ENCODE data around the gene FBRSL1.
"Not testable (repeated sequence)": the region's sequence is repeated elsewhere in the genome, so short reads cannot be mapped to it uniquely, and the experiment has no call there.

FBRSL1 gene

GRCh38 chr12:132489602-132490266 is at the start of gene FBRSL1:
FBRSL1 (plus strand) TSS chr12:132490151.
- in situ Hi-C loops (cut with HindIII; ENCODE audit: low pct_ligation_motif_present, low pct_unique_long_range_greater_than_20kb, low sequenced_read_pairs) = no loop called here
- peak; percentile 87 for DNase-seq

- in situ Hi-C loops (cut with HindIII; ENCODE audit: low pct_ligation_motif_present, low pct_unique_long_range_greater_than_20kb, low sequenced_read_pairs); DNase-seq: not testable (repeated sequence)
Measured at GRCh38 chr12:132440420-132440819, 49.5 kb upstream of the FBRSL1 start.

DNA sequence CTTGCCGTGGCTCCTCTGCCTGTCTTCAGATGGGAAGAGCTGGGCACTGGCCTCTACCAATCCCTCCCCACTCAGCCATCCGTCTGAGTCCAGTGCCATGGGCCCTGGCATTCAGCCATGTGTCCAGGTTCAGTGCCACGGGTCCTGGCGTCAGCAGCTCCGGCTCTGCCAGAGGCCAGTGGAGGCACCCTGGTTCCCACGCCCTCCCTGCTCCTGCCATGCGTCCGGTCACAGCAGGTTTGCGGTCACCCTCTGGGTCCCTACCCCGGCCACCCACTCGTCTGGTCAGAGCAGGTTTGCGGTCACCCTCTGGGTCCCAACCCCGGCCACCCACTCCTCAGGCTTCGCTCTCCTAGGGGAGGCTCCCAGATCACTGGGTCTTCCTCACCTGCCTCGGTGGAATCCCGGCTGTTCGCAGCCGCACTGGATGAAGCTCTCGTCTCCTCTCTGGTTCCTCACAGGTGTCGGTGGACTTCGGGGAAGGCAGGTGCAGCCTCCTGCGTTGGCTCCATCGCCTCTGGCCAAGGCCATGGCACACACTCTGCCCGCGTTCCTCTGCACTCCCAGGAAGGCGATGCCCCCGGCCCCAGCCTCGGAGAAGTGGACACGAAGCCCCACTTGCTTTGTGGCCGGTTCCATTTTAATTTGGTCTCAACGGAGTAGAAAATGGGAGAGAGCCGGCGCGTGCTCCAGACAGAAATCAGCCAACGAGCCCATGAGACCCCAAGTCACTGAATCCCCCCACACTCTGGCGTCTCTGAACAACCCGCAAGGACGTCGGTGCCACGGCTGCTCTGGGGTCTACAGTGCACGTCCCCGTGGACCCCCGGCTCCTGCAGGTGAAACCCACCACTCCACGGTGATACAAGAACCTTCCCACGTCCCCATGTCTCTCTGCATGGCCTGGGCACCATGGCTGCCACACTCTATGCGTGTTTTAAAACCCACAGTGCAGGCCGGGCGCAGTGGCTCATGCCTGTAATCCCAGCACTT is 47.8 kb upstream of the FBRSL1 start:
- in situ Hi-C loops (cut with HindIII; ENCODE audit: low pct_ligation_motif_present, low pct_unique_long_range_greater_than_20kb, low sequenced_read_pairs) = no loop called here
- no peak for DNase-seq

- DNase-seq = no peak
- in situ Hi-C loops (cut with HindIII; ENCODE audit: low pct_ligation_motif_present, low pct_unique_long_range_greater_than_20kb, low sequenced_read_pairs) = no loop called here
Measured at GRCh38 chr12:132443091-132443490, 46.9 kb upstream of the FBRSL1 start.

- DNase-seq = no peak
- in situ Hi-C loops (cut with HindIII; ENCODE audit: low pct_ligation_motif_present, low pct_unique_long_range_greater_than_20kb, low sequenced_read_pairs) = no loop called here
Measured at GRCh38 chr12:132444283-132444682, 45.7 kb upstream of the FBRSL1 start.

GRCh38 chr12:132444957-132445883 is 44.7 kb upstream of the FBRSL1 start:
- no peak for DNase-seq
- in situ Hi-C loops (cut with HindIII; ENCODE audit: low pct_ligation_motif_present, low pct_unique_long_range_greater_than_20kb, low sequenced_read_pairs) = no loop called here

DNA sequence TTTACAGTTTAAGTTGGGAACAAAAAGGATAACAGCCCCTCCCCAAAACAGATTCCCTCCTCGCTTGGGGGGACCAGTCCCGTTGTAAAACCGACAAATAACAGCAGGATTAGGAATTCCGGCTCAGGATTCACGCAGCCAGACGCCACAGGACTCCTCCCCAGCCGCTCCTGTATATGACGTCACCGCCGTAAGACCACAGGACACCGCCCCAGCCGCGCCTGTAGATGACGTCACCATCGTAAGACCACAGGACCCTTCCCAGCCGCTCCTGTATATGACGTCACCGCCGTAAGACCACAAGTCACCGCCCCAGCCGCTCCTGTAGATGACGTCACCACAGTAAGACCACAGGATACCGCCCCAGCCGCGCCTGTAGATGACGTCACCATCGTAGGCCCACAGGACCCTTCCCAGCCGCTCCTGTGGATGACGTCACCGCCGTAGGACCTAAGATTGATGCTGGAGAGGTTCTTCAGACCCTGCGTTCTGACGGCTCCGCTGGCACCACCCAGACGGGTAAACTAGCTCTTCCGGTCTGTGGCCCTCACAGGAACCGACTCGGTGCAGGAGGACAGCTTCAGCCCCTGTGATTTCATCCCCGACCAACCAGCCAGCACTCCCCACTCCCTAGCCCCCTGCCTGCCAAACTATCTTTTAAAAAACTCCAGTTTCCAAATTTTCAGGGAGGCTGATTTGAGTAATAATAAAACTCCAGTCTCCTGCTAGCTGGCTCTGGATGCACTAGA is 43.9 kb upstream of the FBRSL1 start:
- DNase-seq = no peak
- in situ Hi-C loops (cut with HindIII; ENCODE audit: low pct_ligation_motif_present, low pct_unique_long_range_greater_than_20kb, low sequenced_read_pairs) = no loop called here

DNA sequence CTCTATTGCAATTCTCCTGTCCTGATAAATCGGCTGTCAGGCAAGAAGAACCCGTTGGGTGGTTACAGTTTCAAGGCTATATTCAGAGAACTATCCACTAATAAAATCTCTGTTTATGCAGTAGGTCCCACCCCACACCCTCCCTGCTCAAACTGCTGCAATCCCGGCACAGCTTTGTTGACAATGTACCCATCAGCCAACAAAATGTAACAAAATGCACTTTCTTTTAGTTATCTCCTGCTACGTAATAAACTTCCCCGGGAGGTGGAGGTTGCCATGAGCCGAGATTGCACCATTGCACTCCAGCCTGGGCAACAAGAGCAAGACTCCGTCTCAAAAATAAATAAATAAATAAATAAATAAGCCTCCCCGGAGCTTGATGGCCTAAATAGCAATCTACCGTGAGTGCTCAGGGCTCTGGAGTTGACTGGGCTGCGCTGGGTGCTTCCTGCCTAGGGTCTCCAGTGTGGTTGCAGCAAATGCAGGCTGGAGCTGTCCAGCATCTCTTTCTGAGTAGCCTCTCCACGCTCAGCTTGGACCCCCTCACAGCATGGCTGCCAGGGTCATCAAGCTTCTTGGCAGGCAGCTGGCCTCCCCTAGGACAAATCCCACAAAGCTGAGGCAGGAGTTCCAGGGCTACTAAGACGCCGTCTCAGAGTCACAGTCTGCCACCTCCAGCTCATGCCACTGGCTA is 43.2 kb upstream of the FBRSL1 start:
- DNase-seq = no peak
- in situ Hi-C loops (cut with HindIII; ENCODE audit: low pct_ligation_motif_present, low pct_unique_long_range_greater_than_20kb, low sequenced_read_pairs) = no loop called here

- in situ Hi-C loops (cut with HindIII; ENCODE audit: low pct_ligation_motif_present, low pct_unique_long_range_greater_than_20kb, low sequenced_read_pairs) = no loop called here
- no peak for DNase-seq
Measured at GRCh38 chr12:132447327-132447720, 42.6 kb upstream of the FBRSL1 start.

DNA sequence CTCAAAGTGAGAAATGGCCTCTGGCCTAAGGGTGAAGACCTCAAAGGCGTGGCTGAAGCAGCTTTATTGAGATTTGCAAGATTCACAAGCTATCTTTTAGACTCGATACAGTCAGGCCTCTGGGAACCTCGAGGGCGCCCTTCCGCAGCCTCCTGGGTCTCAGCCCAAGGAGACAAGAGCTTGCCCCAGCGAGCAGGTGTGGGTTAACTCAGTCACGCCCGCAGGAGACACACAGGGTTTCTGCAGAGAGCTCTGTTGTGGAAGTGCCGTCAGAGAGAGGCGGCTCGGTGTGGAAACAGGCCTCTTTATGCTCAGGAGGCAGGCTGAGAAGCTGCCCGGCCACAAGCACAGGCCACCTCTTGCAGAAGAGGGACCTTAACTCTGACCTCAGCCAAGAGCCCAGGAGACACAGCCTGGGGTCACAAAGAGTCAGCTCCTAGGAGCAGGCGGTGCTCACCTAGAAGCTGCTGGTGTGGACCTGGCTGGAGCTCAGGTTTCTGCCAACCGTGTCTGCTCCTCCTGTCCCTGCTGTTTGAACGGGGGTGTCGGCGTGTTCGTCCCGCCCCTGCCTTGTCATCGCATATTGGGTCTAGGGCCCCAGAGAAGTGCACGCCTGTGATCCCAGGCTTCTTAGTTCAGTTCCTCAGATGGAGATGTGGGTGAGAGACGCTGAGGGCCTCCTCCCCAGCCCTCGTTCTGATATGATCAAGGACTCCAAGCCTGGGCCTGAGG is 42.1 kb upstream of the FBRSL1 start:
- in situ Hi-C loops (cut with HindIII; ENCODE audit: low pct_ligation_motif_present, low pct_unique_long_range_greater_than_20kb, low sequenced_read_pairs) = no loop called here
- DNase-seq = no peak

- DNase-seq = no peak
- in situ Hi-C loops (cut with HindIII; ENCODE audit: low pct_ligation_motif_present, low pct_unique_long_range_greater_than_20kb, low sequenced_read_pairs) = no loop called here
Measured at GRCh38 chr12:132448463-132448820, 41.5 kb upstream of the FBRSL1 start.

DNA sequence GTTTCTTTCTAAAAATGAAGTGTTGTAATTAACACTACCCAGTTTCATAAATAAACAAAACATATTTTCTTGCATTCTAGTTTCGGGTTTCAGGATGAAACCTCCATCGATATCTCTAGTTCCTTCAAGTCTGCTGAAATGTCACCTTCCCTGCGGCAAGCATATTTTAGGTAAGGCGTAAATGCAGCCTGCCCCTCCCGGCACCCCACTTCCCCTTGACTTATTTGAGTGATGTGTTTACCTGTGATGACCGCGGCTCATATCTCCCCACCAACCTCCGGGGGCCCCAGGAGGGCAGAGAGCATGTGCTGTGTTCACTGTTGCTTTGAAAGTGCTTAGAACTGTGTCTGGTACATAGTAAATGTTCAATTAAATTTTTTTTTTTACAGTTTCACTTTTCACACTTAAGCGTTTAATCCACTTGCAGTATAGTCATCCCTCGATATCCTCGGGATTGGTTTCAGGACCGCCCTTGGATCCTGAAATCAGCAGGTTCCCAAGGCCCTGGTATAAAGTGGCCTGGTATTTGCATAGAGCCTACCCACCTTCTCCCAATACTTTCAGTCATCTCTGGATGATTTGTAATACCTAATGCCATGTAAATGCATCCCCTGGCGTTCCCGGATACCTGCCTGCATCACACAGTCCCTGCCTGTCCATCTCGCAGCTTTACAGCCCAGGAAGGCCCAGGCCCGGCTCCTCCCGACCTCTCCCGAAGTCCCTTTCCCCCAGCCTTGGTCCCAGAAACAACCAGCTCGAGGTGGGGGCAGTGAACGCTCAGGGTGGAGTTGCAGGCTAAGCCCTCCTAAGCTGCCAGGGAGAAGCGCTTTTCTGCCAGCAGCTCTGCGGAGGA is 40.2 kb upstream of the FBRSL1 start:
- DNase-seq = no peak
- in situ Hi-C loops (cut with HindIII; ENCODE audit: low pct_ligation_motif_present, low pct_unique_long_range_greater_than_20kb, low sequenced_read_pairs) = no loop called here

DNA sequence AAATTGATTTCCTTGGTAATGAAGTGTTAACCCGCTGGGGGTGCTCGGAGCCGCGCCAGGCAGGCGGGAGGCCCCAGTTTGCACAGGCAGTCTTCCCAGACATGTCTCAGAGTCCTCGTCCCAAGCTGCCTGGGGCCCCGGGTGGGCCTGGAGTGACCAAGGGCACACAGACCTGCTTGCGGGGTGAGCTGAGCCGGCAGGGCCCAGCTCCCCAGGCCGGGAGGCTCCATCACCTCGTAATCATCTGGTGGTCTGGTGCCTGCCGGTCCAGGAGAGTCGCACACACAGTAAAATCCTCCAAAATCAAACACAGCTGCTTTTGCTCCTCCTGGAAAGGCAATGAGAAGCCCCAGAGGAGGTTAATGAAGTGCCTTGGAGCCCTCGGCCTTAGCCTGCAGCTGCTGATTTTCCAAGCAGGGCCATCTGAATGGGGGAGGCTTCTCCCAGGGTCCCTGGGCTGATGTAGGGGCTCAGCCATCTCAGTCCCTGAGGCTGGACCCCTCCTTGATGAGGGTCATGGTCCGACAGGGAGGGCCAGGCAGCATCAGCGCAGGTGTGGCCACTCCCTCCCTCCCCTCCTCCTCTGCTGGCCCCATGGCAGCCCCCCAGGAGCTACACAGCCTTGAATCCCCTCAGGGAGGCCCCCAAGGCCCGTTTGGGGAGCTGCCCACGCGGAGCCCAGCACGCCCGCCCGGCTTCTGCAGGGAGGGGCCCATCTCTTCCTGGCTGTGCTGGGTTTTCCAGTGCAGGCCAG is 39.4 kb upstream of the FBRSL1 start:
- DNase-seq = no peak
- in situ Hi-C loops (cut with HindIII; ENCODE audit: low pct_ligation_motif_present, low pct_unique_long_range_greater_than_20kb, low sequenced_read_pairs) = no loop called here

DNA sequence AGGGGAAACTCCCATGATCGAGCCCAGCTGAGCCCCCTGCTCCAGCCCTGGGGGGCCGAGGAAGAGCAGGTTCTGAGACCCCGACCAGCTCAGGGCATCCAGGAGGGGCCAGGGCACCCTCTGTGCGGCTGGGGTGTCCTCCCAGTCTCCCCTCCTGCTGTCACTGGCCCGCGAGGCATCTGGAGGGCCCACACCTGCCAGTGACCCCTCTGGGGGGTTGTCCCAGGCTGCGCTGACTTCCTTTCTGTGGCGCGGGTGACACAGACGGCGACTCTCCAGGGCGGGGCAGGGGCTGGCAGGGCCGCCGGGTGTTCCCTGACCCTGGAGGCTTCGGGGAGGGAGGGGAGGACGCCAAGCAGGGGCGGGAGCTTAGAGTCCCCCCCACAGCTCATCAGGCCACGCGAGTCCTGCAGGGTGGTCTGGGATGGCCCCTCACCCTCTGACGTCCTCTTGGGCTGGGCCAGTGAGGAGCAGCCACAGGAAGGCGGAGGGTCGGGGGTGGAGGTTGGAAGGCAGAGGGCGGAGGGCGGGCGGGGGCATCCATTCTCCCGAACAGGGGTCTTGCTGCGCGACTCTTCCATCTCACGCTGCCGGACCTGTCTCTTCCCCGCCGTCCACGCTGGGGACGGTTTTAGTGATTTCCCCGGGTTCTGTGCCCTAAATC is 38.6 kb upstream of the FBRSL1 start:
- in situ Hi-C loops (cut with HindIII; ENCODE audit: low pct_ligation_motif_present, low pct_unique_long_range_greater_than_20kb, low sequenced_read_pairs) = no loop called here
- DNase-seq = no peak

- in situ Hi-C loops (cut with HindIII; ENCODE audit: low pct_ligation_motif_present, low pct_unique_long_range_greater_than_20kb, low sequenced_read_pairs) = no loop called here
- no peak for DNase-seq
Measured at GRCh38 chr12:132451836-132452195, 38.1 kb upstream of the FBRSL1 start.

Data from ACHN (cell line).